ENCODE results near the gene NOPCHAP1. TPM values are rescaled to one million over a fixed set of nuclear protein-coding genes. Genes with fewer than 3 reads are reported as not detected.

The NOPCHAP1 gene
- total RNA-seq, 2 experiments from 2014 or later, result 12.1 to 33.9 TPM

GRCh38 chr12:104985206-104985605 lies 910 bp upstream of the NOPCHAP1 start:
- DNase-seq (ENCODE audit: low spot score), result no peak
- H3K4me3 ChIP-seq (ENCODE audit: low read depth, low read length, poor library complexity, severe bottlenecking), result peak overlapping the region; percentile 78
- CTCF ChIA-PET (ENCODE audit: unreplicated experiment), result no interaction called here
- POLR2A ChIA-PET, result interaction anchor here (0.8 kb wide), 1 partner anchor 26 kb away, joined by 3 read pairs; no protein-coding TSS in a partner anchor
- peaks cover 17% of the 10 kb centered on the region; the same call in 1 of the 2 replicates for H3K9me3 ChIP-seq (ENCODE audit: low read length)
- H3K4me2 ChIP-seq (ENCODE audit: low read length), result peak overlapping the region; percentile 87
- H3K9me2 ChIP-seq (ENCODE audit: insufficient read depth, low read length), result no peaks in the 10 kb centered on the region
- no peaks in the 10 kb centered on the region for H4K20me1 ChIP-seq (ENCODE audit: insufficient read depth, low read length)
- H3K79me2 ChIP-seq (ENCODE audit: insufficient read depth, low read depth, low read length), result peaks cover 34% of the 10 kb centered on the region
- BruUV-seq (replicated peaks), result no TSS peak
- H2AFZ ChIP-seq (ENCODE audit: low read length), result peak overlapping the region; percentile 97; the same call in 1 of the 2 replicates
- no peak overlapping the region for H3K27ac ChIP-seq (ENCODE audit: low read depth, low read length, poor library complexity, severe bottlenecking)
- peaks cover 23% of the 10 kb centered on the region for H3K4me1 ChIP-seq (ENCODE audit: insufficient read depth, low read length, poor library complexity, severe bottlenecking)
- peaks cover 24% of the 10 kb centered on the region for H3K36me3 ChIP-seq (ENCODE audit: insufficient read depth, low read length)
- intact Hi-C loops (cut with micrococcal nuclease; ENCODE audit: unreplicated experiment), result loop anchor here (10.0 kb wide), 1 partner anchor 530 kb away; the partner anchor contains the start of gene CHST11
- TF ChIP-seq, protein P1, sequence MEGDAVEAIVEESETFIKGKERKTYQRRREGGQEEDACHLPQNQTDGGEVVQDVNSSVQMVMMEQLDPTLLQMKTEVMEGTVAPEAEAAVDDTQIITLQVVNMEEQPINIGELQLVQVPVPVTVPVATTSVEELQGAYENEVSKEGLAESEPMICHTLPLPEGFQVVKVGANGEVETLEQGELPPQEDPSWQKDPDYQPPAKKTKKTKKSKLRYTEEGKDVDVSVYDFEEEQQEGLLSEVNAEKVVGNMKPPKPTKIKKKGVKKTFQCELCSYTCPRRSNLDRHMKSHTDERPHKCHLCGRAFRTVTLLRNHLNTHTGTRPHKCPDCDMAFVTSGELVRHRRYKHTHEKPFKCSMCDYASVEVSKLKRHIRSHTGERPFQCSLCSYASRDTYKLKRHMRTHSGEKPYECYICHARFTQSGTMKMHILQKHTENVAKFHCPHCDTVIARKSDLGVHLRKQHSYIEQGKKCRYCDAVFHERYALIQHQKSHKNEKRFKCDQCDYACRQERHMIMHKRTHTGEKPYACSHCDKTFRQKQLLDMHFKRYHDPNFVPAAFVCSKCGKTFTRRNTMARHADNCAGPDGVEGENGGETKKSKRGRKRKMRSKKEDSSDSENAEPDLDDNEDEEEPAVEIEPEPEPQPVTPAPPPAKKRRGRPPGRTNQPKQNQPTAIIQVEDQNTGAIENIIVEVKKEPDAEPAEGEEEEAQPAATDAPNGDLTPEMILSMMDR (conservative IDR thresholded peaks at IDR 0.05; ENCODE audit: low read length), result no peak
- no peak for TF ChIP-seq EZH2phosphoT487 (IDR thresholded peaks at IDR 0.05; ENCODE audit: borderline replicate concordance, low read depth, low read length)

GRCh38 chr12:104990950-104991349 lies 4.8 kb downstream of the NOPCHAP1 start:
- peaks cover 34% of the 10 kb centered on the region for H3K79me2 ChIP-seq (ENCODE audit: insufficient read depth, low read depth, low read length)
- intact Hi-C loops (cut with micrococcal nuclease; ENCODE audit: unreplicated experiment), result no loop called here
- BruUV-seq (replicated peaks), result no TSS peak
- TF ChIP-seq, protein P1 (conservative IDR thresholded peaks at IDR 0.05; ENCODE audit: low read length), result no peak
- TF ChIP-seq EZH2phosphoT487 (IDR thresholded peaks at IDR 0.05; ENCODE audit: borderline replicate concordance, low read depth, low read length), result no peak
- peaks cover 80% of the 10 kb centered on the region for H3K36me3 ChIP-seq (ENCODE audit: insufficient read depth, low read length)
- no peak overlapping the region for H3K4me3 ChIP-seq (ENCODE audit: low read depth, low read length, poor library complexity, severe bottlenecking)
- no peak for DNase-seq (ENCODE audit: low spot score)
- peaks cover 34% of the 10 kb centered on the region for H3K4me1 ChIP-seq (ENCODE audit: insufficient read depth, low read length, poor library complexity, severe bottlenecking)
- no peak overlapping the region for H2AFZ ChIP-seq (ENCODE audit: low read length)
- H3K9me2 ChIP-seq (ENCODE audit: insufficient read depth, low read length), result no peaks in the 10 kb centered on the region
- H3K27ac ChIP-seq (ENCODE audit: low read depth, low read length, poor library complexity, severe bottlenecking), result peak overlapping the region; percentile 25
- H3K4me2 ChIP-seq (ENCODE audit: low read length), result no peak overlapping the region
- no peaks in the 10 kb centered on the region for H4K20me1 ChIP-seq (ENCODE audit: insufficient read depth, low read length)
- CTCF ChIA-PET (ENCODE audit: unreplicated experiment), result no interaction called here
- POLR2A ChIA-PET, result interaction anchor here (0.9 to 1.6 kb wide), 2 partner anchors 11 to 101 kb away, joined by 3 read pairs; no protein-coding TSS in a partner anchor
- H3K9me3 ChIP-seq (ENCODE audit: low read length), result peaks cover 17% of the 10 kb centered on the region; the same call in 1 of the 2 replicates

DNA sequence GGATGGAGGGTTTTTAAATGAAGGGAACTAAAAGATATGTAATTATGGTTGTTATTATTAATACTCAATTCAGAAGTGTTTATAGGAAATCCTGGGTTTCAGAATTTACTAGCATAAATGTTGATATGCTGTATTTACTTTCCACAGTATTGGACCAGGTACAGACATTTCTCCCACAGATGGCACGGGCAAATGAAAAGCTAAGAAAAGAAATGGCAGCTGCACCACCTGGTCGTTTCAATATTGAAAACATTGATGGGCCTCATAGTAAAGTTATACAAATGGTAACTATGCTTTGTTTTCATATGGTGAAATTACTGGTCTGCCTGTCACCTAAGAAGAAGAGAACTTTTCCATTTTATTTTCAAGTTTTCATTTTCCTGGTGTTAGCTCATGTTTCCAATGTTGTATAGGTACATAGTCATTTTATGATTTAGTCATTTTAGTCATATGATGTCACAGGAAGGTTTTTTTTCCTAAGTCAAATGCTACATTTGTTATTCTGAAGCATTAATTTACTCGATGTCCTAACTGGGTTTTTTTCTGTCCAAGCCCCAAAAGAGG lies 5.5 kb downstream of the NOPCHAP1 start:
- ChIA-PET POLR2A (interaction anchor here (1.0 to 1.6 kb wide), 2 partner anchors 10 to 100 kb away, joined by 3 to 4 read pairs; no protein-coding TSS in a partner anchor), CTCF (ENCODE audit: unreplicated experiment) (no interaction called here)
- no peak overlapping the region for H3K4me3 ChIP-seq (ENCODE audit: low read depth, low read length, poor library complexity, severe bottlenecking)
- no peak for DNase-seq (ENCODE audit: low spot score)
- H3K27ac ChIP-seq (ENCODE audit: low read depth, low read length, poor library complexity, severe bottlenecking), result peak overlapping the region; percentile 25
- H3K79me2 ChIP-seq (ENCODE audit: insufficient read depth, low read depth, low read length), result peaks cover 32% of the 10 kb centered on the region
- H3K36me3 ChIP-seq (ENCODE audit: insufficient read depth, low read length), result peaks cover 87% of the 10 kb centered on the region
- H3K9me2 ChIP-seq (ENCODE audit: insufficient read depth, low read length), result no peaks in the 10 kb centered on the region
- no peak for TF ChIP-seq EZH2phosphoT487 (IDR thresholded peaks at IDR 0.05; ENCODE audit: borderline replicate concordance, low read depth, low read length)
- TF ChIP-seq, protein P1 (conservative IDR thresholded peaks at IDR 0.05; ENCODE audit: low read length), result no peak
- no peak overlapping the region for H2AFZ ChIP-seq (ENCODE audit: low read length)
- intact Hi-C loops (cut with micrococcal nuclease; ENCODE audit: unreplicated experiment), result no loop called here
- peaks cover 34% of the 10 kb centered on the region for H3K4me1 ChIP-seq (ENCODE audit: insufficient read depth, low read length, poor library complexity, severe bottlenecking)
- H3K4me2 ChIP-seq (ENCODE audit: low read length), result 0 out of 2 replicates have a peak overlapping the region, but pooled peaks have one; percentile 13
- H4K20me1 ChIP-seq (ENCODE audit: insufficient read depth, low read length), result no peaks in the 10 kb centered on the region
- no TSS peak for BruUV-seq (replicated peaks)
- peaks cover 17% of the 10 kb centered on the region; the same call in 1 of the 2 replicates for H3K9me3 ChIP-seq (ENCODE audit: low read length)

All from OCI-LY7 (cell line).